Measurements from ENCODE around the gene TTLL13.
"Not testable (repeated sequence)": the region's sequence is repeated elsewhere in the genome, so short reads cannot be mapped to it uniquely, and the experiment has no call there.

DNA sequence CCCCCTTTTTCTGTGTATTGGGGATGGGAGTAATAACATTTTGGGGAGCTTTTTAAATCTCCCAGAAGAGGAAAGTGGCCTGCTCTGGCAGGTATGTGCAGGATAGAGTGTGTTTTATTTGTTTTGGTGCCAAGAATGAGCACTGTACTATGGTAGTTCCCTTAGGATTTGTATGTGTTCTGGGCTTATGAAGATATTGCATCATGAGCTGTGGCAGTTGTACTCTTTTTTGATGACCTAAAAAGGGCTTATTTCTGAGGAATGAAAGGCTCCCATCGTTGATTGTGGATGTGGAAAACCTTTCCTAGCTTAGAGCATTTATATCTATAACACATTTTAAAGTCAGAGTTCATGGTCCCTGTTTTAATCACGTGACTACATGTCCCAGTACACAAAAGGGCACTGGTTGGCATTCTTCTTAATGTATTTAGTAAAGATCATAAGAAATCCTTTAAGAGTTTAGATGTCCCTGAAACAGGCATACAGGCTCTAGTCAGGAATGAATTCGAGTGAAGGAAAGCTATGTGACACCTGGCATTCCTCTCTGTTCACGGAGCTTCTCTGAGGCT, 47.0 kb downstream of the TTLL13 start:
- not testable (repeated sequence) for TF ChIP-seq EZH2 (IDR thresholded peaks at IDR 0.05; ENCODE audit: low read length, missing control alignments)
- TF ChIP-seq, protein P1, sequence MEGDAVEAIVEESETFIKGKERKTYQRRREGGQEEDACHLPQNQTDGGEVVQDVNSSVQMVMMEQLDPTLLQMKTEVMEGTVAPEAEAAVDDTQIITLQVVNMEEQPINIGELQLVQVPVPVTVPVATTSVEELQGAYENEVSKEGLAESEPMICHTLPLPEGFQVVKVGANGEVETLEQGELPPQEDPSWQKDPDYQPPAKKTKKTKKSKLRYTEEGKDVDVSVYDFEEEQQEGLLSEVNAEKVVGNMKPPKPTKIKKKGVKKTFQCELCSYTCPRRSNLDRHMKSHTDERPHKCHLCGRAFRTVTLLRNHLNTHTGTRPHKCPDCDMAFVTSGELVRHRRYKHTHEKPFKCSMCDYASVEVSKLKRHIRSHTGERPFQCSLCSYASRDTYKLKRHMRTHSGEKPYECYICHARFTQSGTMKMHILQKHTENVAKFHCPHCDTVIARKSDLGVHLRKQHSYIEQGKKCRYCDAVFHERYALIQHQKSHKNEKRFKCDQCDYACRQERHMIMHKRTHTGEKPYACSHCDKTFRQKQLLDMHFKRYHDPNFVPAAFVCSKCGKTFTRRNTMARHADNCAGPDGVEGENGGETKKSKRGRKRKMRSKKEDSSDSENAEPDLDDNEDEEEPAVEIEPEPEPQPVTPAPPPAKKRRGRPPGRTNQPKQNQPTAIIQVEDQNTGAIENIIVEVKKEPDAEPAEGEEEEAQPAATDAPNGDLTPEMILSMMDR (conservative IDR thresholded peaks at IDR 0.05 in 1 of 2, IDR thresholded peaks at IDR 0.05 in 1 of 2; ENCODE audit: low read depth in 1 of 2, low read length in 2 of 2): not testable (repeated sequence)
